Measurements from ENCODE around the gene OXT.

Gene OXT

GRCh38 chr20:3109350-3110302 lies 38.2 kb downstream of the OXT start:
- no peak for ATAC-seq
- no peak for DNase-seq

- DNase-seq (no peak), ATAC-seq (no peak)
These were observed 40.1 kb downstream of the OXT start for GRCh38 chr20:3111507-3111906.

GRCh38 chr20:3111995-3112394 lies 40.6 kb downstream of the OXT start:
- ATAC-seq (no peak), DNase-seq (no peak)

- DNase-seq (peak; percentile 15), ATAC-seq (no peak)
These were observed 44.0 kb downstream of the OXT start for GRCh38 chr20:3115190-3116107.

- DNase-seq: no peak
- ATAC-seq: no peak
These were observed 44.9 kb downstream of the OXT start for GRCh38 chr20:3116341-3116740.

GRCh38 chr20:3117839-3118379 lies 46.5 kb downstream of the OXT start:
- ATAC-seq (peak; percentile 55), DNase-seq (peak; percentile 40)

GRCh38 chr20:3119044-3119443 lies 47.6 kb downstream of the OXT start:
- ATAC-seq (no peak), DNase-seq (no peak)

- ATAC-seq (no peak), DNase-seq (no peak)
These were observed 50.0 kb downstream of the OXT start for GRCh38 chr20:3121271-3121911.

Measured in stimulated activated naive CD8-positive, alpha-beta T cell treated with anti-CD3 and anti-CD28 coated beads, Interleukin-15, Interleukin-2, amounts not matched to agents 100 U/mL and 50 U/mL, for 24 hours (primary cell).